PFSK-1 (cell line): ENCODE data around the gene CNNM3.

Experiments used
- FOXP2 ChIP-seq: optimal IDR thresholded peaks from 2 replicates; pipeline ENCODE3; 2011; ENCODE audit warnings: borderline replicate concordance, control low read depth, inconsistent platforms; ENCODE audit not compliant: insufficient read depth; ENCODE audit errors: extremely low read length, extremely low read depth
- POLR2AphosphoS5 ChIP-seq: IDR thresholded peaks from 2 replicates; pipeline ENCODE4 v1.6.1; 2012; ENCODE audit warnings: low read depth, mild to moderate bottlenecking, control low read depth, low read length, moderate library complexity
- REST ChIP-seq, 2 experiments: IDR thresholded peaks; 2 replicates each; pipeline versions ENCODE4 v1.6.1 to v1.8.0; 2011 to 2012; ENCODE audit warnings: low read depth in 2 of 2, low read length in 2 of 2, control low read depth in 1 of 2, inconsistent platforms in 1 of 2, mild to moderate bottlenecking in 1 of 2, moderate library complexity in 1 of 2; ENCODE audit not compliant: insufficient read depth in 1 of 2
- SIN3A ChIP-seq: IDR thresholded peaks from 2 replicates; pipeline ENCODE4 v1.6.1; 2012; ENCODE audit warnings: mild to moderate bottlenecking, low read length, moderate library complexity, borderline replicate concordance; ENCODE audit not compliant: insufficient read depth
- TAF1 ChIP-seq: IDR thresholded peaks from 2 replicates; pipeline ENCODE4 v1.6.1; 2012; ENCODE audit warnings: low read length, control low read depth, borderline replicate concordance; ENCODE audit not compliant: insufficient read depth

Gene CNNM3

GRCh38 chr2:96875498-96876268 is 59.6 kb downstream of the CNNM3 start:
- no peak for TF ChIP-seq TAF1
- no peak for TF ChIP-seq POLR2AphosphoS5
- TF ChIP-seq FOXP2 = no peak
- TF ChIP-seq SIN3A = no peak
- no peak for TF ChIP-seq REST (IDR thresholded peaks at IDR 0.05; ENCODE audit: insufficient read depth in 1 of 2, low read depth in 2 of 2, low read length in 2 of 2)

- no peak for TF ChIP-seq TAF1
- TF ChIP-seq POLR2AphosphoS5 = no peak
Measured at GRCh38 chr2:96876269-96877041, 60.4 kb downstream of the CNNM3 start.

- TF ChIP-seq REST (IDR thresholded peaks at IDR 0.05; ENCODE audit: insufficient read depth in 1 of 2, low read depth in 2 of 2, low read length in 2 of 2) (no peak), POLR2AphosphoS5 (no peak), TAF1 (no peak), SIN3A (no peak), FOXP2 (no peak)
Measured at GRCh38 chr2:96877042-96877451, 61.0 kb downstream of the CNNM3 start.

GRCh38 chr2:96877631-96878092 is 61.6 kb downstream of the CNNM3 start:
- TF ChIP-seq TAF1 = no peak
- TF ChIP-seq POLR2AphosphoS5 = no peak
- TF ChIP-seq FOXP2 = no peak
- no peak for TF ChIP-seq SIN3A
- no peak for TF ChIP-seq REST (IDR thresholded peaks at IDR 0.05; ENCODE audit: insufficient read depth in 1 of 2, low read depth in 2 of 2, low read length in 2 of 2)

- TF ChIP-seq FOXP2 (no peak), TAF1 (no peak), REST (IDR thresholded peaks at IDR 0.05; ENCODE audit: insufficient read depth in 1 of 2, low read depth in 2 of 2, low read length in 2 of 2) (no peak), POLR2AphosphoS5 (no peak), SIN3A (no peak)
Measured at GRCh38 chr2:96878171-96878570, 62.1 kb downstream of the CNNM3 start.
